ENCODE measurements around the gene TOMT.

DNA sequence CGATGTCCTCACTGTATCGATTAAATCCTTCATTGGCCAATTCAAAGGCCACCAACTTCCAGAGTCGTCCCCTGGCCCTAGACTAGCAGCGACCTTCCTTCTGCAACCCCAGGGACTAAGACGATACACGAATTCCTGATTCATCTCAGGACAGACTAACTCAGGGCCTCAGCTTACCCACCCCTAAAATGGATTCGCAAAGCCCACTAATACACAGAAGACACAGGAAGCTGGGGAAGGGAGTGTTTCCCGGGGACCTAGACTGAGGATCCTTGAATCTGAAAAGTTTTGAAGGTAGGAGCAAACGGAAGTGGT, 3.1 kb upstream of the TOMT start:
- TF ChIP-seq CTCF (conservative IDR thresholded peaks at IDR 0.05; ENCODE audit: low read depth, low read length), result no peak
- TF ChIP-seq BHLHE40 (IDR thresholded peaks at IDR 0.05; ENCODE audit: low read depth, low read length), result no peak
- no peak for TF ChIP-seq MAFK (IDR thresholded peaks at IDR 0.05; ENCODE audit: low read depth, low read length)

Data from IMR-90 (cell line).